Caco-2 (cell line): ENCODE measurements around the gene CPNE2. TPM values are rescaled to one million over a fixed set of nuclear protein-coding genes. Genes with fewer than 3 reads are reported as not detected.

Experiments
- BruUV-seq: library from RNA; stranded (reverse); fragments of 400-500 nt; replicated peaks from 2 replicates; lab custom pipeline; 2021; lab: Mats Ljungman, UMichigan
- CTCF ChIA-PET: fragments of 300-600 bp; sonication (Branson Sonifier 250); formaldehyde crosslinking; loops from one replicate; lab custom pipeline; 2022; ENCODE audit warnings: antibody characterized with exemption; lab: Charles Lee
- POLR2A ChIA-PET: fragments of 300-600 bp; sonication (Branson Sonifier 250); formaldehyde crosslinking; loops from one replicate; lab custom pipeline; 2022; ENCODE audit warnings: antibody characterized with exemption; lab: Charles Lee
- DNase-seq, 2 experiments: peaks; one replicate each; pipeline versions ENCODE4 v3.0.0 to v3.0.0-alpha.2; 2020 to 2022
- H3K27me3 ChIP-seq: replicated peaks from 2 replicates; pipeline ENCODE4 v1.6.0; 2011; ENCODE audit warnings: low read length; ENCODE audit not compliant: control insufficient read depth, insufficient read depth
- H3K36me3 ChIP-seq: 2 replicates; pipeline ENCODE4 v1.5.1; 2011; ENCODE audit warnings: low read length; ENCODE audit not compliant: control insufficient read depth, insufficient read depth
- H3K4me1 ChIP-seq: fragments of 250-450 bp; sonication (Bioruptor Pico); 2 replicates; pipeline ENCODE4 v1.5.1; 2020; ENCODE audit warnings: mild to moderate bottlenecking
- H3K4me3 ChIP-seq: 2 replicates; pipeline ENCODE4 v1.5.1; 2011; ENCODE audit warnings: low read depth, mild to moderate bottlenecking, control low read depth, low read length
- H3K9me3 ChIP-seq: fragments of 250-450 bp; sonication (Bioruptor Pico); 2 replicates; pipeline ENCODE4 v1.5.1; 2020; ENCODE audit warnings: mild to moderate bottlenecking, moderate library complexity
- H3K27ac Mint-ChIP-seq: one replicate; pipeline ENCODE4 v1.8.0; 2022; ENCODE audit warnings: mixed read lengths; ENCODE audit not compliant: unreplicated experiment
- H3K27me3 Mint-ChIP-seq: one replicate; pipeline ENCODE4 v1.8.0; 2022; ENCODE audit warnings: mixed read lengths; ENCODE audit not compliant: insufficient read depth, unreplicated experiment
- H3K36me3 Mint-ChIP-seq: one replicate; pipeline ENCODE4 v1.8.0; 2022; ENCODE audit warnings: mild to moderate bottlenecking, mixed read lengths; ENCODE audit not compliant: insufficient read depth, unreplicated experiment
- H3K4me1 Mint-ChIP-seq: one replicate; pipeline ENCODE4 v1.8.0; 2022; ENCODE audit warnings: low read depth, mixed read lengths; ENCODE audit not compliant: unreplicated experiment
- H3K4me3 Mint-ChIP-seq: one replicate; pipeline ENCODE4 v1.8.0; 2022; ENCODE audit warnings: mild to moderate bottlenecking, moderate library complexity, mixed read lengths; ENCODE audit not compliant: unreplicated experiment
- H3K9me3 Mint-ChIP-seq: one replicate; pipeline ENCODE4 v1.8.0; 2022; ENCODE audit warnings: mixed read lengths; ENCODE audit not compliant: unreplicated experiment
- CTCF ChIP-seq, 2 experiments: fragments of 200-600 bp in 1 of 2; IDR thresholded peaks; 1 replicate in 1 of 2; 2 replicates in 1 of 2; pipeline versions ENCODE4 v1.5.1 to v1.8.0; 2011 to 2022; ENCODE audit warnings: antibody characterized with exemption in 1 of 2, control low read depth in 1 of 2, inconsistent platforms in 1 of 2, low read depth in 1 of 2, low read length in 1 of 2, mild to moderate bottlenecking in 1 of 2, moderate library complexity in 1 of 2; ENCODE audit not compliant: insufficient read depth in 1 of 2, severe bottlenecking in 1 of 2, unreplicated experiment in 1 of 2
- intact Hi-C: fragments of 100-400 bp; cut with micrococcal nuclease; formaldehyde crosslinking; loops from one replicate; pipeline ENCODE4 v1.10.0; 2022; ENCODE audit not compliant: unreplicated experiment
- total RNA-seq: library from RNA; stranded (reverse); gene quantifications from 2 replicates; pipeline ENCODE4 v1.2.3, GENCODE V29; 2022

The CPNE2 gene
- total RNA-seq, 1 experiment from 2014 or later = 46.3 TPM

GRCh38 chr16:57066625-57067024, 25.8 kb upstream of the CPNE2 start:
- H3K27me3 Mint-ChIP-seq = peaks cover 6% of the 10 kb centered on the region
- no peak overlapping the region for H3K27ac Mint-ChIP-seq
- H3K4me1 Mint-ChIP-seq = no peaks in the 10 kb centered on the region
- Histone ChIP-seq H3K27me3 (no peaks in the 10 kb centered on the region), H3K36me3 (no peaks in the 10 kb centered on the region), H3K9me3 (no peaks in the 10 kb centered on the region), H3K4me3 (no peak overlapping the region), H3K4me1 (no peaks in the 10 kb centered on the region)
- no peak for TF ChIP-seq CTCF (IDR thresholded peaks at IDR 0.05; ENCODE audit: insufficient read depth in 1 of 2, low read depth in 1 of 2, low read length in 1 of 2, severe bottlenecking in 1 of 2, unreplicated experiment in 1 of 2)
- intact Hi-C loops = no loop called here
- CTCF ChIA-PET = no interaction called here
- no peak for DNase-seq
- no TSS peak for BruUV-seq
- no peak overlapping the region for H3K4me3 Mint-ChIP-seq
- POLR2A ChIA-PET = no interaction called here
- H3K9me3 Mint-ChIP-seq = no peaks in the 10 kb centered on the region
- no peaks in the 10 kb centered on the region for H3K36me3 Mint-ChIP-seq

- intact Hi-C loops = no loop called here
- no TSS peak for BruUV-seq
- CTCF ChIA-PET = interaction anchor here (0.7 kb wide), 1 partner anchor 26 kb away, joined by 4 read pairs; no protein-coding TSS in a partner anchor
These were observed 25.0 kb upstream of the CPNE2 start for GRCh38 chr16:57067347-57067746.

GRCh38 chr16:57069053-57069452, 23.3 kb upstream of the CPNE2 start:
- no peak overlapping the region for H3K4me3 Mint-ChIP-seq
- no peaks in the 10 kb centered on the region for H3K36me3 Mint-ChIP-seq
- Histone ChIP-seq H3K27me3 (no peaks in the 10 kb centered on the region), H3K36me3 (no peaks in the 10 kb centered on the region), H3K4me1 (no peaks in the 10 kb centered on the region), H3K9me3 (no peaks in the 10 kb centered on the region), H3K4me3 (no peak overlapping the region)
- ChIA-PET CTCF (no interaction called here), POLR2A (no interaction called here)
- no peaks in the 10 kb centered on the region for H3K9me3 Mint-ChIP-seq
- DNase-seq = no peak
- H3K27me3 Mint-ChIP-seq = peaks cover 6% of the 10 kb centered on the region
- no peak for TF ChIP-seq CTCF (IDR thresholded peaks at IDR 0.05; ENCODE audit: insufficient read depth in 1 of 2, low read depth in 1 of 2, low read length in 1 of 2, severe bottlenecking in 1 of 2, unreplicated experiment in 1 of 2)
- intact Hi-C loops = no loop called here
- H3K4me1 Mint-ChIP-seq = no peaks in the 10 kb centered on the region
- H3K27ac Mint-ChIP-seq = no peak overlapping the region
- no TSS peak for BruUV-seq

More at GRCh38 chr16:57067347-57067746, 25.0 kb upstream of the CPNE2 start:
- Mint-ChIP-seq H3K27ac (no peak overlapping the region), H3K4me1 (no peaks in the 10 kb centered on the region), H3K9me3 (no peaks in the 10 kb centered on the region), H3K27me3 (peaks cover 6% of the 10 kb centered on the region), H3K36me3 (no peaks in the 10 kb centered on the region), H3K4me3 (no peak overlapping the region)
- Histone ChIP-seq H3K4me3 (no peak overlapping the region), H3K36me3 (no peaks in the 10 kb centered on the region), H3K27me3 (no peaks in the 10 kb centered on the region), H3K4me1 (no peaks in the 10 kb centered on the region), H3K9me3 (no peaks in the 10 kb centered on the region)
- POLR2A ChIA-PET = no interaction called here
- no peak for DNase-seq
- TF ChIP-seq CTCF (IDR thresholded peaks at IDR 0.05; ENCODE audit: insufficient read depth in 1 of 2, low read depth in 1 of 2, low read length in 1 of 2, severe bottlenecking in 1 of 2, unreplicated experiment in 1 of 2) = no peak
